ENCODE results near the gene AFAP1L1. TPM values are rescaled to one million over a fixed set of nuclear protein-coding genes. Genes with fewer than 3 reads are reported as not detected.

The AFAP1L1 gene
- total RNA-seq, 4 donors from 2014 or later, result 10.3 to 20.6 (median 14.0) TPM

DNA sequence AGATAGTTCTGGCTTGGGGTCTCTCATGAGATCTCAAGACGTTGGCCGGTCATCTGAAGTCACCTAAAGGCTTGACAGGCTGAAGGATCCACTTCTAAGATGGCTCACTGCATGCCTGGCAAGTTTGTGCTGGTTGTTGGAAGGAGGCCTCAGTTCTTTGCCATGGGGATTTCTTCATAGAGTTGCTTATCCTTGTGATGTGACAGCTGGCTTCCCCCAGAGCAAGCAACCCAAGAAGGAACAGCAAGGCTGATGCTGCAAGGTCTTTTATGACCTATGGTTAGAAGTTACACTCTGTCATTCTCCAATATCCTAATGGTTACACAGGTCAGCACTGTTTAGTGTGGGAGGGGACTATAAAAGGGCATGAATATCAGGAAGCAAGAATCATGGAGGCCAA lies 53.0 kb downstream of the AFAP1L1 start:
- no peak overlapping the region for H3K4me3 ChIP-seq
- no peaks in the 10 kb centered on the region for H3K9me3 ChIP-seq
- H3K36me3 ChIP-seq, result peaks cover 0 to 47% of the 10 kb centered on the region in 2 donors
- H3K4me1 ChIP-seq, result peaks cover 0 to 17% (median 11%) of the 10 kb centered on the region in 3 donors
- no peak overlapping the region for H3K27ac ChIP-seq
- WGBS, 2 donors (ENCODE audit: low coverage in 1 of 2), result 83% methylated on average over 2 of the region's 2 CpGs; no CpG with 5 or more reads in 1 of the 2 donors
- TF ChIP-seq EP300 (IDR thresholded peaks at IDR 0.05) (no peak), POLR2AphosphoS5 (IDR thresholded peaks at IDR 0.05) (no peak), POLR2A (IDR thresholded peaks at IDR 0.05) (no peak)
- TF ChIP-seq, protein P1, sequence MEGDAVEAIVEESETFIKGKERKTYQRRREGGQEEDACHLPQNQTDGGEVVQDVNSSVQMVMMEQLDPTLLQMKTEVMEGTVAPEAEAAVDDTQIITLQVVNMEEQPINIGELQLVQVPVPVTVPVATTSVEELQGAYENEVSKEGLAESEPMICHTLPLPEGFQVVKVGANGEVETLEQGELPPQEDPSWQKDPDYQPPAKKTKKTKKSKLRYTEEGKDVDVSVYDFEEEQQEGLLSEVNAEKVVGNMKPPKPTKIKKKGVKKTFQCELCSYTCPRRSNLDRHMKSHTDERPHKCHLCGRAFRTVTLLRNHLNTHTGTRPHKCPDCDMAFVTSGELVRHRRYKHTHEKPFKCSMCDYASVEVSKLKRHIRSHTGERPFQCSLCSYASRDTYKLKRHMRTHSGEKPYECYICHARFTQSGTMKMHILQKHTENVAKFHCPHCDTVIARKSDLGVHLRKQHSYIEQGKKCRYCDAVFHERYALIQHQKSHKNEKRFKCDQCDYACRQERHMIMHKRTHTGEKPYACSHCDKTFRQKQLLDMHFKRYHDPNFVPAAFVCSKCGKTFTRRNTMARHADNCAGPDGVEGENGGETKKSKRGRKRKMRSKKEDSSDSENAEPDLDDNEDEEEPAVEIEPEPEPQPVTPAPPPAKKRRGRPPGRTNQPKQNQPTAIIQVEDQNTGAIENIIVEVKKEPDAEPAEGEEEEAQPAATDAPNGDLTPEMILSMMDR (IDR thresholded peaks at IDR 0.05), result no peak
- no peaks in the 10 kb centered on the region for H3K27me3 ChIP-seq
- ATAC-seq, result no peak

DNA sequence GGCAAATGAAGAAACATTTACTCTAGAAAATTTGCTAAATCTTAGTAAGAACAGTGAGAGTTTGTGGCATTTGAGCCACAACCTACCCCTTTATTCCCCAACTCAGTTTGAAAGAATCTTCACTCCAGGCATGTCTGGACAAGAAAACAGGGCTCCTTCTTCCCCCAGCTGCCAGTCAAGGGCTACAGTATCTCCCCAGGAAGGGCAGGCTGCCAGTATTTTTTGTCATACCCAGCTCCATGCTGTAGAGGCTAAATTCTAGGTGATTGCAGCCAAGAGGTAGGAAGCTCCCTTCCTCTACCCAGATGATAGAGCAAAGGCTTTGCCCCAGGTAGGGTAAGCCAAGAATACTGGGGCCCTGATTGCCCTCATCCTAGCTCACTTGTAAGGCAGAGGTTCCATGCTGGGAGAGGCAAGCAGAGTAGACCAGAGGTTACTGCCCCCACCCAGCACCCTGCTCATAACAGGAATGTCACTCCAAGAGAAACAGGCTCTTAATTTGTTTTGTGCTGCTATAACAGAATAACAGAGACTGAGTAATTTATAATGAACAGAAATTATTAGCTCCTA lies 53.6 kb downstream of the AFAP1L1 start:
- Histone ChIP-seq H3K4me1 (peaks cover 0 to 15% (median 9%) of the 10 kb centered on the region in 3 donors), H3K9me3 (no peaks in the 10 kb centered on the region), H3K27me3 (no peaks in the 10 kb centered on the region), H3K4me3 (no peak overlapping the region), H3K36me3 (peaks cover 0 to 50% of the 10 kb centered on the region in 2 donors), H3K27ac (no peak overlapping the region)
- ATAC-seq, result no peak
- TF ChIP-seq, protein P1 (IDR thresholded peaks at IDR 0.05), result no peak
- no peak for TF ChIP-seq EP300 (IDR thresholded peaks at IDR 0.05)
- no peak for TF ChIP-seq POLR2AphosphoS5 (IDR thresholded peaks at IDR 0.05)
- no peak for TF ChIP-seq POLR2A (IDR thresholded peaks at IDR 0.05)

DNA sequence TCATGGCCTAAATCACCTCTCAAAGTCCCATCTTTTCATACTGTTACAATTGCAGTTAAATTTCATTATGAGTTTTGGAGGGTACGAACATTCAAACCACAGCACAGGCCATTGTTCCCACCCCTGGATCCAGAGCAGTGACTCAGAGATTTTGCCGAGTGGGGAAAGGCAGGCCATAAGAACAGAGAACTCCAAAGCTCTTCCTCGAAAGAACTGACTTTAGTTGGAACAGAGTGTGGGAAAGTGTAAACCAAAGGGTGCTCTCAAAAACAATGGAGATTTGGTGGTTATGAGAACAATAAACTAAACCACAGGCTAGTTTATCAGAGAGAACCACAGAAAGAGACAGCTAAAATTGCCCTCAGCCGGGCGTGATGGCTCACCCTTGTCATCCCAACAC lies 54.2 kb downstream of the AFAP1L1 start:
- Histone ChIP-seq H3K27ac (no peak overlapping the region), H3K36me3 (peaks cover 0 to 56% of the 10 kb centered on the region in 2 donors), H3K9me3 (no peaks in the 10 kb centered on the region), H3K4me1 (peaks cover 0 to 8% (median 3%) of the 10 kb centered on the region in 3 donors), H3K27me3 (no peaks in the 10 kb centered on the region), H3K4me3 (no peak overlapping the region)
- 93 to 100% methylated on average over 2 to 5 of the region's 5 CpGs for WGBS, 2 donors (ENCODE audit: low coverage in 1 of 2)
- TF ChIP-seq EP300 (IDR thresholded peaks at IDR 0.05) (no peak), POLR2A (IDR thresholded peaks at IDR 0.05) (no peak), POLR2AphosphoS5 (IDR thresholded peaks at IDR 0.05) (no peak)
- TF ChIP-seq, protein P1 (IDR thresholded peaks at IDR 0.05), result no peak
- no peak for ATAC-seq

DNA sequence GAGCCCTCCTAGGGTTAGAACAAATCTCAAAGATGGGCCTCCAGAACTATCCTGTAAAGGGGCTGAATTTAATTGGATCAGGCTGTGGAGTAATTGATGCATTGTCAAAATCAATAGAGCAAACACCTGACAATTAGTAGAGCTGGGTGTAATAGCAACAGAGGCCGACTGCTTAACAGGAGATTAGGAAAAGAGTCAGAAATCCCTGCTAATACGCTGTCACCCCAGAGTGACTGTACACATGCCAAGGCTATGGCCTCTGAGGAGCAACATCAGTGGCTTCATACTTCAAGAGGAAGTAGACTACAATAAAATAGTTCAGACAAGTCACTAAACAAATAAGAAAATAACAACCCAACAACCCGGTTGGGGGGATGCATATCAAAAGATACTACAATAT lies 55.0 kb downstream of the AFAP1L1 start:
- H3K27ac ChIP-seq, result no peak overlapping the region
- H3K4me3 ChIP-seq, result no peak overlapping the region
- no peaks in the 10 kb centered on the region for H3K27me3 ChIP-seq
- H3K9me3 ChIP-seq, result no peaks in the 10 kb centered on the region
- peaks cover 0 to 4% (median 0%) of the 10 kb centered on the region in 3 donors for H3K4me1 ChIP-seq
- no peak for TF ChIP-seq POLR2A (IDR thresholded peaks at IDR 0.05)
- no peak for TF ChIP-seq EP300 (IDR thresholded peaks at IDR 0.05)
- no peak for TF ChIP-seq POLR2AphosphoS5 (IDR thresholded peaks at IDR 0.05)
- TF ChIP-seq, protein P1 (IDR thresholded peaks at IDR 0.05), result no peak
- ATAC-seq, result no peak
- peaks cover 0 to 60% of the 10 kb centered on the region in 2 donors for H3K36me3 ChIP-seq
- WGBS, 2 donors (ENCODE audit: low coverage in 1 of 2), result 80 to 82% methylated on average over 3 of the region's 3 CpGs

DNA sequence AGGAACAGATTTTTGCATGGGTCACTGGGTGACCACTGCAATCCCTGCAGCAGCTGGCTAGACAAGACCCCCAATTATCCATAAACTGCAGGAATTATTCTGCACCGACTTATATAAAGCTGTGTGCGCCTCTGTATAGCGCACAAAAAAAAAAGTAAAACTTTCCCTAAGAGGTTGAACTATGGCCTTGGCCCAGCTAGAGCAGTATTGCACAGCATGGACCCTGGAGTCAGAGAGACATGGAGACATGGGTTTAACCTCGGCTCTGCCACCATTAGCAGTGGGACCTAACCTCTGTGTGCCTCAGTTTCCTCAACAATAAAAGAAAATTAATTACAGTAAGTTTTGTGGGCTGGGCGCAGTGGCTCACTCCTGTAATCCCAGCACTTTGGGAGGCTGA lies 56.5 kb downstream of the AFAP1L1 start:
- H3K4me3 ChIP-seq, result no peak overlapping the region
- H3K27me3 ChIP-seq, result no peaks in the 10 kb centered on the region
- no peaks in the 10 kb centered on the region for H3K9me3 ChIP-seq
- WGBS, 2 donors (ENCODE audit: low coverage in 1 of 2), result 96% methylated on average over 4 to 5 of the region's 5 CpGs
- no peak overlapping the region for H3K27ac ChIP-seq
- H3K36me3 ChIP-seq, result peaks cover 0 to 65% of the 10 kb centered on the region in 2 donors
- no peaks in the 10 kb centered on the region for H3K4me1 ChIP-seq
- no peak for ATAC-seq
- no peak for TF ChIP-seq POLR2AphosphoS5 (IDR thresholded peaks at IDR 0.05)
- TF ChIP-seq EP300 (IDR thresholded peaks at IDR 0.05), result no peak
- TF ChIP-seq, protein P1 (IDR thresholded peaks at IDR 0.05), result no peak
- no peak for TF ChIP-seq POLR2A (IDR thresholded peaks at IDR 0.05)
